ENCODE data around the gene SSBP2.

The SSBP2 gene

GRCh38 chr5:81401266-81401665 lies 349.6 kb downstream of the SSBP2 start:
- H3K4me3 Mint-ChIP-seq = no peak overlapping the region
- H3K27ac Mint-ChIP-seq = peak overlapping the region; percentile 85
- H3K27me3 Mint-ChIP-seq (ENCODE audit: low read depth, poor library complexity) = no peaks in the 10 kb centered on the region
- no peaks in the 10 kb centered on the region for H3K4me1 Mint-ChIP-seq
- DNase-seq = no peak
- H3K36me3 Mint-ChIP-seq (ENCODE audit: low read depth) = no peaks in the 10 kb centered on the region
- H3K9me3 Mint-ChIP-seq = no peaks in the 10 kb centered on the region
- no peak for TF ChIP-seq CTCF (IDR thresholded peaks at IDR 0.05)

GRCh38 chr5:81400375-81400774 lies 350.5 kb downstream of the SSBP2 start:
- H3K36me3 Mint-ChIP-seq (ENCODE audit: low read depth) = no peaks in the 10 kb centered on the region
- no peak for DNase-seq
- no peaks in the 10 kb centered on the region for H3K4me1 Mint-ChIP-seq
- no peak for TF ChIP-seq CTCF (IDR thresholded peaks at IDR 0.05)
- no peaks in the 10 kb centered on the region for H3K9me3 Mint-ChIP-seq
- H3K27me3 Mint-ChIP-seq (ENCODE audit: low read depth, poor library complexity) = peaks cover 3% of the 10 kb centered on the region
- H3K27ac Mint-ChIP-seq = no peak overlapping the region
- H3K4me3 Mint-ChIP-seq = no peak overlapping the region

- Mint-ChIP-seq H3K27me3 (ENCODE audit: low read depth, poor library complexity) (peaks cover 15% of the 10 kb centered on the region), H3K36me3 (ENCODE audit: low read depth) (no peaks in the 10 kb centered on the region), H3K4me1 (no peaks in the 10 kb centered on the region), H3K4me3 (no peak overlapping the region), H3K27ac (no peak overlapping the region), H3K9me3 (no peaks in the 10 kb centered on the region)
- no peak for TF ChIP-seq CTCF (IDR thresholded peaks at IDR 0.05)
- DNase-seq = no peak
Observed at GRCh38 chr5:81398741-81399140, 352.2 kb downstream of the SSBP2 start.

- H3K27ac Mint-ChIP-seq = no peak overlapping the region
- TF ChIP-seq CTCF (IDR thresholded peaks at IDR 0.05) = no peak
- no peak for DNase-seq
- no peaks in the 10 kb centered on the region for H3K36me3 Mint-ChIP-seq (ENCODE audit: low read depth)
- peaks cover 28% of the 10 kb centered on the region for H3K27me3 Mint-ChIP-seq (ENCODE audit: low read depth, poor library complexity)
- H3K9me3 Mint-ChIP-seq = no peaks in the 10 kb centered on the region
- H3K4me3 Mint-ChIP-seq = no peak overlapping the region
- H3K4me1 Mint-ChIP-seq = no peaks in the 10 kb centered on the region
Observed at GRCh38 chr5:81397176-81397575, 353.7 kb downstream of the SSBP2 start.

GRCh38 chr5:81395262-81395661 lies 355.6 kb downstream of the SSBP2 start:
- no peak for TF ChIP-seq CTCF (IDR thresholded peaks at IDR 0.05)
- H3K36me3 Mint-ChIP-seq (ENCODE audit: low read depth) = no peaks in the 10 kb centered on the region
- no peak overlapping the region for H3K4me3 Mint-ChIP-seq
- H3K4me1 Mint-ChIP-seq = no peaks in the 10 kb centered on the region
- no peak for DNase-seq
- H3K27me3 Mint-ChIP-seq (ENCODE audit: low read depth, poor library complexity) = peaks cover 30% of the 10 kb centered on the region
- no peaks in the 10 kb centered on the region for H3K9me3 Mint-ChIP-seq
- H3K27ac Mint-ChIP-seq = no peak overlapping the region

GRCh38 chr5:81393783-81394718 lies 356.8 kb downstream of the SSBP2 start, which contains the start of gene ACOT12:
Gene ACOT12, minus strand, starts transcription at chr5:81394134. Its CDS starts 20 bp downstream, at chr5:81394114.
- H3K4me3 Mint-ChIP-seq = peak within 1 kb of the TSS; percentile 78
- TF ChIP-seq CTCF (IDR thresholded peaks at IDR 0.05) = no peak
- H3K27ac Mint-ChIP-seq = no peak within 1 kb of the TSS
- peak; percentile 72 for DNase-seq
- no peaks in the 10 kb centered on the region for H3K9me3 Mint-ChIP-seq
- H3K4me1 Mint-ChIP-seq = no peaks in the 10 kb centered on the region
- no peaks in the 10 kb centered on the region for H3K36me3 Mint-ChIP-seq (ENCODE audit: low read depth)
- peaks cover 31% of the 10 kb centered on the region for H3K27me3 Mint-ChIP-seq (ENCODE audit: low read depth, poor library complexity)

Measured in nephron progenitor cell (in vitro differentiated cells).